ENCODE data around the gene TMEM39B.

Gene TMEM39B

DNA sequence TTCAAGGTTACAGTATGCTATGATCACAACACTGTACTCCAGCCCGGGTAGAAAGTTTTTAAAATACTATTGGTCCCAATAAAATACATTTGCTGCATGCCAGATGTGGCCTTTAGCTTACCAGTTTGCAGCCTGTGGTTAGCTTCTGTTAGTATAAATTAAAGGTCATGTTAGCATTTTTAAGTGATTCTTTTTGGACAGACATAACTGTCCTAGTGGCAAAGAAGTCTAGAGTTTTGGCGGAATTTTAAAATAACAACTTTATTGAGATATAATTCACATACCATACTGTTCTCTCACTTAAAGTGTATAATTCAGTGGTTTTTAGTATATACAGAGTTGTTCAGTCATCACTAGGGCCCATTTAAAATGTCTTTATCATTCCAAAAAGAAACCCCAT is 24.3 kb upstream of the TMEM39B start:
- Histone ChIP-seq H3K9me3 (ENCODE audit: low read length) (no peaks in the 10 kb centered on the region), H3F3A (ENCODE audit: insufficient read depth, low read length) (no peaks in the 10 kb centered on the region), H2AFZ (ENCODE audit: low read length) (no peak overlapping the region), H3K9ac (ENCODE audit: low read length) (no peak overlapping the region), H3K4me1 (ENCODE audit: insufficient read depth, low read length, severe bottlenecking) (no peaks in the 10 kb centered on the region), H3K27ac (ENCODE audit: low read depth, low read length, poor library complexity, severe bottlenecking) (no peak overlapping the region), H3K4me2 (ENCODE audit: low read length) (no peak overlapping the region), H3K36me3 (ENCODE audit: insufficient read depth, low read length) (peaks cover 63% of the 10 kb centered on the region), H3K27me3 (ENCODE audit: insufficient read depth, low read length) (no peaks in the 10 kb centered on the region), H3K9me2 (ENCODE audit: low read depth, low read length) (no peaks in the 10 kb centered on the region), H3K4me3 (ENCODE audit: low read depth, low read length, poor library complexity, severe bottlenecking) (no peak overlapping the region), H3K79me2 (ENCODE audit: insufficient read depth, low read length) (no peaks in the 10 kb centered on the region), H4K20me1 (ENCODE audit: insufficient read depth, low read length) (no peaks in the 10 kb centered on the region)
- TF ChIP-seq, protein P1, sequence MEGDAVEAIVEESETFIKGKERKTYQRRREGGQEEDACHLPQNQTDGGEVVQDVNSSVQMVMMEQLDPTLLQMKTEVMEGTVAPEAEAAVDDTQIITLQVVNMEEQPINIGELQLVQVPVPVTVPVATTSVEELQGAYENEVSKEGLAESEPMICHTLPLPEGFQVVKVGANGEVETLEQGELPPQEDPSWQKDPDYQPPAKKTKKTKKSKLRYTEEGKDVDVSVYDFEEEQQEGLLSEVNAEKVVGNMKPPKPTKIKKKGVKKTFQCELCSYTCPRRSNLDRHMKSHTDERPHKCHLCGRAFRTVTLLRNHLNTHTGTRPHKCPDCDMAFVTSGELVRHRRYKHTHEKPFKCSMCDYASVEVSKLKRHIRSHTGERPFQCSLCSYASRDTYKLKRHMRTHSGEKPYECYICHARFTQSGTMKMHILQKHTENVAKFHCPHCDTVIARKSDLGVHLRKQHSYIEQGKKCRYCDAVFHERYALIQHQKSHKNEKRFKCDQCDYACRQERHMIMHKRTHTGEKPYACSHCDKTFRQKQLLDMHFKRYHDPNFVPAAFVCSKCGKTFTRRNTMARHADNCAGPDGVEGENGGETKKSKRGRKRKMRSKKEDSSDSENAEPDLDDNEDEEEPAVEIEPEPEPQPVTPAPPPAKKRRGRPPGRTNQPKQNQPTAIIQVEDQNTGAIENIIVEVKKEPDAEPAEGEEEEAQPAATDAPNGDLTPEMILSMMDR (IDR thresholded peaks at IDR 0.05; ENCODE audit: low read length) = no peak
- TF ChIP-seq EZH2 (IDR thresholded peaks at IDR 0.05; ENCODE audit: borderline replicate concordance, low read length) = no peak

DNA sequence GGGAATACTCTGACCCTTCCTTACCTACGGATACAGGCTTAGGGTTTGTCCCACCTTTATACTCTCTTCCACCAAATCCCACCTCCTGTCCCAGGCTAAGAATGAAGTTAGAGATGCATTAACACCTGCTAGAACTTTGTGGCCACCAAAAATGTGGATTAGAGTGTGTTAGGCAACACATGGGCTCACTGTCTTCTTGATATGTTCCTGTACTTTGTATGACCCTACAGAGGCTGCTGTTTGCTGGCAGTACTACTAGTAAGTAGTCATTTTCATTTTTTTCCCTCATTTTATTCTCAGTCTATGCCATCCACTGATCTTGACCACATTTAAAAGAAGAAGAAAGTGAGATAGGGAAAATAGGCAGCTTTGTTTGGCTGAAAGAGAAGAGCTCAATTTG is 21.0 kb upstream of the TMEM39B start:
- no peak overlapping the region for H2AFZ ChIP-seq (ENCODE audit: low read length)
- H3K36me3 ChIP-seq (ENCODE audit: insufficient read depth, low read length) = peaks cover 92% of the 10 kb centered on the region

DNA sequence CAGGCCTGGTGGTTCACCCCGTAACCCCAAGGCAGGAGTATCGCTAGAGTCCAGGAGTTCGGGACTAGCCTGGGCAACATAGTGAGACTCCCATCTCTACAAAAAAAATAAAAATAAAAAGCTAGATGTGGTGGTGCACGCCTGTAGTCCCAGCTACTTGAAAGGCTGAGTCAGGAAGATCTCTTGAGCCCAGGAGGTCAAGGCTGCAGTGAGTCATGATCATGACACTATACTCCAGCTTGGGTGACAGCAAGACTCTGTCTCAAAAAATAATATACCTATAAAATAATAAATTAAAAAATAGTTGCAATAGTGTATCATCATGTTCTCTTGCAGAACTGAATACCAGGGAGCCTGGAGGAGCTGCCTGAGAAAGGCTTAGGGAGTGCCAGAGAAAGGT is 19.9 kb upstream of the TMEM39B start:
- H3K27ac ChIP-seq (ENCODE audit: low read depth, low read length, poor library complexity, severe bottlenecking) = no peak overlapping the region
- H3K79me2 ChIP-seq (ENCODE audit: insufficient read depth, low read length) = no peaks in the 10 kb centered on the region
- no peak overlapping the region for H3K4me3 ChIP-seq (ENCODE audit: low read depth, low read length, poor library complexity, severe bottlenecking)
- no peak for TF ChIP-seq EZH2 (IDR thresholded peaks at IDR 0.05; ENCODE audit: borderline replicate concordance, low read length)
- TF ChIP-seq, protein P1 (IDR thresholded peaks at IDR 0.05; ENCODE audit: low read length) = no peak
- H3F3A ChIP-seq (ENCODE audit: insufficient read depth, low read length) = no peaks in the 10 kb centered on the region
- no peaks in the 10 kb centered on the region for H4K20me1 ChIP-seq (ENCODE audit: insufficient read depth, low read length)
- no peak overlapping the region for H2AFZ ChIP-seq (ENCODE audit: low read length)
- H3K36me3 ChIP-seq (ENCODE audit: insufficient read depth, low read length) = peaks cover 86% of the 10 kb centered on the region
- H3K4me2 ChIP-seq (ENCODE audit: low read length) = no peak overlapping the region
- no peaks in the 10 kb centered on the region for H3K9me3 ChIP-seq (ENCODE audit: low read length)
- no peak overlapping the region for H3K9ac ChIP-seq (ENCODE audit: low read length)
- H3K27me3 ChIP-seq (ENCODE audit: insufficient read depth, low read length) = no peaks in the 10 kb centered on the region
- H3K4me1 ChIP-seq (ENCODE audit: insufficient read depth, low read length, severe bottlenecking) = no peaks in the 10 kb centered on the region
- H3K9me2 ChIP-seq (ENCODE audit: low read depth, low read length) = no peaks in the 10 kb centered on the region

More for the DNA sequence above, 21.0 kb upstream of the TMEM39B start:
- H3K9me3 ChIP-seq (ENCODE audit: low read length) = no peaks in the 10 kb centered on the region
- no peaks in the 10 kb centered on the region for H3K27me3 ChIP-seq (ENCODE audit: insufficient read depth, low read length)
- no peaks in the 10 kb centered on the region for H3F3A ChIP-seq (ENCODE audit: insufficient read depth, low read length)
- H3K9ac ChIP-seq (ENCODE audit: low read length) = no peak overlapping the region
- H3K79me2 ChIP-seq (ENCODE audit: insufficient read depth, low read length) = no peaks in the 10 kb centered on the region
- H3K27ac ChIP-seq (ENCODE audit: low read depth, low read length, poor library complexity, severe bottlenecking) = no peak overlapping the region
- no peaks in the 10 kb centered on the region for H3K9me2 ChIP-seq (ENCODE audit: low read depth, low read length)
- H4K20me1 ChIP-seq (ENCODE audit: insufficient read depth, low read length) = no peaks in the 10 kb centered on the region
- TF ChIP-seq EZH2 (IDR thresholded peaks at IDR 0.05; ENCODE audit: borderline replicate concordance, low read length) = no peak
- TF ChIP-seq, protein P1 (IDR thresholded peaks at IDR 0.05; ENCODE audit: low read length) = no peak
- H3K4me2 ChIP-seq (ENCODE audit: low read length) = no peak overlapping the region
- H3K4me1 ChIP-seq (ENCODE audit: insufficient read depth, low read length, severe bottlenecking) = no peaks in the 10 kb centered on the region
- no peak overlapping the region for H3K4me3 ChIP-seq (ENCODE audit: low read depth, low read length, poor library complexity, severe bottlenecking)
